Measurements from ENCODE around the gene UBE2E3. TPM values are rescaled to one million over a fixed set of nuclear protein-coding genes. Genes with fewer than 3 reads are reported as not detected.
A peak's percentile ranks its signal among the peaks of the same experiment; 100 is the strongest.

Gene UBE2E3
- total RNA-seq, 2 donors from 2014 or later, result 35.5 to 36.2 TPM

- Mint-ChIP-seq H3K27ac (no peak overlapping the region), H3K36me3 (no peaks in the 10 kb centered on the region), H3K9me3 (no peaks in the 10 kb centered on the region)
- ATAC-seq (peak in 1 of 2 donors; percentile 70), DNase-seq (ENCODE audit: low spot score in 2 of 2) (no peak)
Measured at GRCh38 chr2:181046833-181047232, 66.4 kb downstream of the UBE2E3 start.

- no peaks in the 10 kb centered on the region for H3K36me3 Mint-ChIP-seq
- no peak for DNase-seq (ENCODE audit: low spot score in 2 of 2)
- no peak for ATAC-seq
- no peak overlapping the region for H3K27ac Mint-ChIP-seq
- no peaks in the 10 kb centered on the region for H3K9me3 Mint-ChIP-seq
Measured at GRCh38 chr2:181047829-181048228, 67.4 kb downstream of the UBE2E3 start.

GRCh38 chr2:181051861-181052522 is 71.6 kb downstream of the UBE2E3 start:
- Mint-ChIP-seq H3K27ac (peak overlapping the region in 1 of 2 donors; percentile 81), H3K9me3 (peaks cover 0 to 5% of the 10 kb centered on the region in 2 donors), H3K36me3 (no peaks in the 10 kb centered on the region)
- DNase-seq (ENCODE audit: low spot score in 2 of 2), result no peak
- ATAC-seq, result peak in 1 of 2 donors; percentile 26

- no peaks in the 10 kb centered on the region for H3K36me3 Mint-ChIP-seq
- DNase-seq (ENCODE audit: low spot score in 2 of 2) (no peak), ATAC-seq (peak in 1 of 2 donors; percentile 92)
- H3K27ac Mint-ChIP-seq, result peak overlapping the region; percentile 5 to 81
- peaks cover 0 to 5% of the 10 kb centered on the region in 2 donors for H3K9me3 Mint-ChIP-seq
Measured at GRCh38 chr2:181052523-181052891, 72.1 kb downstream of the UBE2E3 start.

DNA sequence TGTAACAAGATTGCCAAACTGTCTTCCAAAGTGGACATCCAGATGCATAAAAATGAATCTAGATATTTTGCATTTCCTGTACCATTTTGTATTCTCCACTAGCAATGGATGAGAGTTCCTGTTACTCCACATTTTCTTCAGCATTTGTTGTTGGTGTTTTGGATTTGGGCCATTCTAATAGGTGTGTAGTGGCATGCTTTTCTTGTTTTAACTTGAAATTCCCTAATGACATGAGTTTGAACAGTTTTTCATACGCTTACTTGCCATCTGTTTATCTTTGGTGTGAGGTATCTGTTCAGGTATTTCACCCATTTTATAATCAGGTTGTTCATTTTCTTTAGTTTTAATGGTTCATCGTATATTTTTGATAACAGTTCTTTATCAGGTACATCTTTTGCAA is 73.9 kb downstream of the UBE2E3 start:
- H3K36me3 Mint-ChIP-seq, result no peaks in the 10 kb centered on the region
- H3K27ac Mint-ChIP-seq, result no peak overlapping the region
- DNase-seq (ENCODE audit: low spot score in 2 of 2) (no peak), ATAC-seq (no peak)
- H3K9me3 Mint-ChIP-seq, result peaks cover 0 to 5% of the 10 kb centered on the region in 2 donors

- no peak for ATAC-seq
- H3K36me3 Mint-ChIP-seq, result no peaks in the 10 kb centered on the region
- peaks cover 0 to 5% of the 10 kb centered on the region in 2 donors for H3K9me3 Mint-ChIP-seq
- DNase-seq (ENCODE audit: low spot score in 2 of 2), result no peak
- no peak overlapping the region for H3K27ac Mint-ChIP-seq
Measured at GRCh38 chr2:181054843-181055242, 74.4 kb downstream of the UBE2E3 start.

GRCh38 chr2:181058378-181059269 is 78.2 kb downstream of the UBE2E3 start:
- Mint-ChIP-seq H3K9me3 (peaks cover 0 to 5% of the 10 kb centered on the region in 2 donors), H3K36me3 (no peaks in the 10 kb centered on the region), H3K27ac (no peak overlapping the region)
- DNase-seq (ENCODE audit: low spot score in 2 of 2) (no peak), ATAC-seq (peak in 1 of 2 donors; percentile 58)

GRCh38 chr2:181063696-181064095 is 83.3 kb downstream of the UBE2E3 start:
- no peaks in the 10 kb centered on the region for H3K36me3 Mint-ChIP-seq
- DNase-seq (ENCODE audit: low spot score in 2 of 2), result no peak
- H3K9me3 Mint-ChIP-seq, result no peaks in the 10 kb centered on the region
- peak overlapping the region in 1 of 2 donors; percentile 86 for H3K27ac Mint-ChIP-seq
- ATAC-seq, result no peak

GRCh38 chr2:181065458-181065857 is 85.1 kb downstream of the UBE2E3 start:
- Mint-ChIP-seq H3K36me3 (no peaks in the 10 kb centered on the region), H3K27ac (no peak overlapping the region), H3K9me3 (no peaks in the 10 kb centered on the region)
- ATAC-seq, result no peak
- no peak for DNase-seq (ENCODE audit: low spot score in 2 of 2)

DNA sequence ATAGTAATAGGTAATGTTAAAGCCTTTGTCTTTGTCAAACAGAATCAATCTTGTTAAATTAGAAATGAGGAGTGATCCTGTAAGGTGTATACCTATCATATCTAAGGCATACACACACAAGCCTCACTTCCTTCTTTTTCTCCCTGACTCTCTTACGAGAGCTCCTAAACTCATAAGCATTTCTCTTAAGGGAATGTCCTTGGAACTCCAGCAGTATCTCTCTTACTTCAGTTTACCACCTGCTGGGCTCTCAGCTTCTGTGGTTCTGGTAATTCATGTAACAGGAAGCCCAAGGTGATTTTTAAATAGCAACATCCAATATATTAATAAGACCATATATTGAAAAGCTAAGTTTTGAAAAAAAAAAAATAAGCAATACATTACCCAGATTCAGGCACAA is 85.9 kb downstream of the UBE2E3 start:
- Mint-ChIP-seq H3K27ac (no peak overlapping the region), H3K36me3 (no peaks in the 10 kb centered on the region), H3K9me3 (no peaks in the 10 kb centered on the region)
- no peak for DNase-seq (ENCODE audit: low spot score in 2 of 2)
- no peak for ATAC-seq

- H3K9me3 Mint-ChIP-seq, result no peaks in the 10 kb centered on the region
- ATAC-seq (no peak), DNase-seq (ENCODE audit: low spot score in 2 of 2) (no peak)
- no peaks in the 10 kb centered on the region for H3K36me3 Mint-ChIP-seq
- no peak overlapping the region for H3K27ac Mint-ChIP-seq
Measured at GRCh38 chr2:181070119-181070835, 89.9 kb downstream of the UBE2E3 start.

GRCh38 chr2:181070836-181071200 is 90.4 kb downstream of the UBE2E3 start:
- no peak for DNase-seq (ENCODE audit: low spot score in 2 of 2)
- Mint-ChIP-seq H3K9me3 (no peaks in the 10 kb centered on the region), H3K27ac (no peak overlapping the region), H3K36me3 (no peaks in the 10 kb centered on the region)
- ATAC-seq, result no peak

- no peaks in the 10 kb centered on the region for H3K36me3 Mint-ChIP-seq
- H3K27ac Mint-ChIP-seq, result no peak overlapping the region
- DNase-seq (ENCODE audit: low spot score in 2 of 2) (no peak), ATAC-seq (peak in 1 of 2 donors; percentile 43)
- H3K9me3 Mint-ChIP-seq, result no peaks in the 10 kb centered on the region
Measured at GRCh38 chr2:181072486-181073235, 92.3 kb downstream of the UBE2E3 start.

GRCh38 chr2:181073896-181074295 is 93.5 kb downstream of the UBE2E3 start:
- no peaks in the 10 kb centered on the region for H3K36me3 Mint-ChIP-seq
- no peak overlapping the region for H3K27ac Mint-ChIP-seq
- DNase-seq (ENCODE audit: low spot score in 2 of 2), result no peak
- no peak for ATAC-seq
- H3K9me3 Mint-ChIP-seq, result no peaks in the 10 kb centered on the region

DNA sequence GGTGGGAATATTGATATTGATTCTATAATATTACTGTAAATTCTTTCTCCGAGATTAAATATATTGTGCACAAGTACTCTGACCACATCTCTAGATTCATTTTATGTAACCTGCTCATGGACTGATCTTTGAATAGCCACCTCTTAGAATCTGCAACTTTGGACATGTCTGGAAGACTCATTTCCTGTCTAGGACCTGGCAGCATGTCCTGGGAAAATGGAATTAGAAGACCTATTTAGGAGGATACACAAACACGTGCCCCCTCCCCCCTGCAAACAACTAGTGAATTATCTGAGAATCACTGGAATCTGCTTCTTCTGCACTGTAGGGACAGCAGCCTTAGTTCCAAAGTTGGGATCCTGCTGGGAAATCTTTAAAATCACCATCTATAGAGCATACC is 94.1 kb downstream of the UBE2E3 start:
- no peak for ATAC-seq
- Mint-ChIP-seq H3K27ac (no peak overlapping the region), H3K36me3 (no peaks in the 10 kb centered on the region), H3K9me3 (no peaks in the 10 kb centered on the region)
- no peak for DNase-seq (ENCODE audit: low spot score in 2 of 2)

DNA sequence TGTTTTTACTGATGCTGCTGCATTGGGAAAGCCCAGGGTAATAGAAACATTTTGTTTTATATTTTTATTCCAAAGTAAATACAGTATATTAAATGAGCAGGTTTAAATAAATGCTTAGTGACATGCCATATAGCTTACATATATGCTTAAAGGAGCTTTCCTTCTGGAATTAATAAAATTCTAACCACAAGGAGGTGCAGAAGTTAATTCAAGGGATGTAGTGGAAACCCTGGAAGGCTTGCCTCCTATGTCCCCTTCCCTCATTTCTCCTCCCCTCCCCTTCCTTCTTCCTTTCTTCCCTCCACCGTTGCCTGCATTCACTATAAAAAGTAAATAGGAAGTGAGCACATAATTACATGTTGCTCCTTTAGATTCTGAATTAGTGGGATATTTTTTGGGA is 96.3 kb downstream of the UBE2E3 start:
- Mint-ChIP-seq H3K27ac (no peak overlapping the region), H3K36me3 (no peaks in the 10 kb centered on the region), H3K9me3 (no peaks in the 10 kb centered on the region)
- ATAC-seq (no peak), DNase-seq (ENCODE audit: low spot score in 2 of 2) (no peak)

Measured in activated naive CD4-positive, alpha-beta T cell treated with anti-CD3 and anti-CD28 coated beads, Interleukin-2, amount 50 U/mL, for 72 hours (primary cell).